GM12891 (cell line): ENCODE measurements around the gene SYMPK.

Experiments used
- POLR2A ChIP-seq: IDR thresholded peaks from 2 replicates; pipeline ENCODE4 v1.6.1; 2011; ENCODE audit warnings: low read depth, low read length, control low read depth
- POLR2AphosphoS5 ChIP-seq: IDR thresholded peaks from 2 replicates; pipeline ENCODE4 v1.6.1; 2011; ENCODE audit warnings: low read depth, low read length, control low read depth
- TAF1 ChIP-seq: IDR thresholded peaks from 2 replicates; pipeline ENCODE4 v1.6.1; 2011; ENCODE audit warnings: low read depth, low read length, control low read depth

- no peak for TF ChIP-seq TAF1
- no peak for TF ChIP-seq POLR2AphosphoS5
- no peak for TF ChIP-seq POLR2A
Measured at GRCh38 chr19:45773384-45773783, 89.6 kb downstream of the SYMPK start.
